Measurements from ENCODE around the gene RNF207.

DNA sequence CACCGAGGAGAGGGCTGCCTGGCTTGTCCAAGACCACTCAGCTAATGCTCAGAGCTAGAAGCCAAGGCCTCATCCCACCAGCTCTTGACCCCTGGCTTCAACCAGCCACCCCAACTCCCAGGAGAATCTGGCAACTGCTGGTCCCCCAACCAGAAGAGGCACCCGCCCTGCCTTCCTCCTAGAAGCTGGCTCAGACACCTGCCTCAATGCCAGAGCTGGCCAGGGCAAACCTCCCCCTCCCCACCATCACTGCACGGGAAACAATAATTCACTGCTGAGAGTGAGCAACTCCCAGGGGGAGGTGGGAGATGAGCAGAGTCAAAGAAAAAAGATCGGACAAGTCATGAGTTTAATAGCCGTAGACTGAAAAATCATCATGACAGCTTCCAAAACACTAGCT lies 29.1 kb upstream of the RNF207 start:
- TF ChIP-seq CTCF (IDR thresholded peaks at IDR 0.05), result no peak
- no peak for TF ChIP-seq ZFX (IDR thresholded peaks at IDR 0.05; ENCODE audit: borderline replicate concordance)

Data from 22Rv1 (cell line).